Naive thymus-derived CD4-positive, alpha-beta T cell (primary cell): ENCODE measurements around the gene RAD21L1. TPM values are rescaled to one million over a fixed set of nuclear protein-coding genes. Genes with fewer than 3 reads are reported as not detected.

Source experiments
- ATAC-seq: fragments of 150-1000 bp; cut with Tn5 transposase; 2 replicates; pipeline ENCODE4 v1.10.0; 2021; ENCODE audit warnings: mild to moderate bottlenecking, moderate library complexity
- CTCF ChIA-PET: fragments of 350-600 bp; sonication (Branson Sonifier 250); formaldehyde crosslinking; loops from one replicate; lab custom pipeline; 2021; ENCODE audit warnings: antibody characterized with exemption; lab: Charles Lee
- POLR2A ChIA-PET: fragments of 350-600 bp; sonication (Branson Sonifier 250); formaldehyde crosslinking; loops from one replicate; lab custom pipeline; 2021; ENCODE audit warnings: antibody characterized with exemption, inconsistent platforms; lab: Charles Lee
- DNase-seq, 9 donors: peaks; one replicate each; pipeline versions ENCODE4 v3.0.0 to v3.0.0-alpha.2; 2020 to 2022; ENCODE audit warnings: mixed read lengths in 1 of 9
- H3K27ac ChIP-seq: one replicate; pipeline ENCODE4 v1.7.0; 2013; ENCODE audit warnings: mild to moderate bottlenecking, low read depth, low read length, moderate library complexity
- H3K27me3 ChIP-seq, 2 donors: one replicate each; pipeline ENCODE4 v1.7.0; 2013; ENCODE audit warnings: low read length in 2 of 2, mild to moderate bottlenecking in 2 of 2, moderate library complexity in 2 of 2; ENCODE audit not compliant: control insufficient read depth in 2 of 2, insufficient read depth in 2 of 2
- H3K36me3 ChIP-seq, 3 experiments: 1 replicate in 2 of 3; 2 replicates in 1 of 3; pipeline ENCODE4 v1.7.0; 2013; ENCODE audit warnings: low read length in 3 of 3, mild to moderate bottlenecking in 3 of 3, moderate library complexity in 1 of 3; ENCODE audit not compliant: insufficient read depth in 3 of 3, control insufficient read depth in 2 of 3
- H3K4me1 ChIP-seq, 2 donors: one replicate each; pipeline ENCODE4 v1.7.0; 2013; ENCODE audit warnings: low read length in 2 of 2, mild to moderate bottlenecking in 2 of 2, moderate library complexity in 1 of 2; ENCODE audit not compliant: control insufficient read depth in 2 of 2, insufficient read depth in 2 of 2
- H3K4me3 ChIP-seq: 2 replicates; pipeline ENCODE4 v1.7.0; 2013; ENCODE audit warnings: mild to moderate bottlenecking, low read length
- H3K9me3 ChIP-seq, 3 experiments: 1 replicate in 2 of 3; 2 replicates in 1 of 3; pipeline ENCODE4 v1.7.0; 2013; ENCODE audit warnings: low read length in 3 of 3; ENCODE audit not compliant: control insufficient read depth in 2 of 3
- H3K27ac Mint-ChIP-seq, 9 donors: one replicate each; pipeline ENCODE4 v1.8.0; 2020 to 2022; ENCODE audit warnings: mixed read lengths in 9 of 9, mild to moderate bottlenecking in 8 of 9, moderate library complexity in 5 of 9, inconsistent platforms in 2 of 9
- H3K27me3 Mint-ChIP-seq, 5 donors: one replicate each; pipeline ENCODE4 v1.8.0; 2021 to 2022; ENCODE audit warnings: mixed read lengths in 5 of 5, mild to moderate bottlenecking in 1 of 5
- H3K36me3 Mint-ChIP-seq, 5 donors: one replicate each; pipeline ENCODE4 v1.8.0; 2020 to 2022; ENCODE audit warnings: mixed read lengths in 5 of 5, mild to moderate bottlenecking in 3 of 5, inconsistent platforms in 1 of 5
- H3K4me1 Mint-ChIP-seq, 7 donors: one replicate each; pipeline ENCODE4 v1.8.0; 2020 to 2022; ENCODE audit warnings: mixed read lengths in 7 of 7, mild to moderate bottlenecking in 3 of 7, inconsistent platforms in 1 of 7
- H3K4me3 Mint-ChIP-seq, 10 donors: one replicate each; pipeline ENCODE4 v1.8.0; 2020 to 2022; ENCODE audit warnings: mild to moderate bottlenecking in 10 of 10, mixed read lengths in 10 of 10, moderate library complexity in 6 of 10, inconsistent platforms in 2 of 10
- H3K9me3 Mint-ChIP-seq, 11 donors: one replicate each; pipeline ENCODE4 v1.8.0; 2020 to 2022; ENCODE audit warnings: mixed read lengths in 11 of 11, mild to moderate bottlenecking in 4 of 11, inconsistent platforms in 1 of 11, moderate library complexity in 1 of 11
- intact Hi-C, 2 donors: fragments of 100-400 bp; cut with micrococcal nuclease; formaldehyde crosslinking; loops; one replicate each; pipeline ENCODE4 v1.15.1; 2023
- polyA plus RNA-seq, 2 donors: library from polyadenylated mRNA; unstranded; fragments of 300-500 nt; fragmentation: Illumina TruSeq; gene quantifications; one replicate each; pipeline ENCODE4 v1.2.3, GENCODE V29; 2021
- total RNA-seq, 6 experiments: library from RNA in 5 of 6; stranded (reverse) in 5 of 6; gene quantifications; 1 replicate in 5 of 6; 2 replicates in 1 of 6; pipeline ENCODE4 v1.2.3 and lab custom pipeline; 2021 to 2026

Gene RAD21L1
- total and polyA plus RNA-seq, 7 experiments from 2014 or later: 0.48 to 0.81 (median 0.61) TPM; not detected in 3

- no peaks in the 10 kb centered on the region for H3K9me3 ChIP-seq
- Mint-ChIP-seq H3K9me3 (no peaks in the 10 kb centered on the region), H3K27ac (peak overlapping the region in 3 of 9 donors; percentile 15 to 67 (median 27)), H3K4me3 (no peak overlapping the region), H3K4me1 (peaks cover 22 to 33% (median 29%) of the 10 kb centered on the region in 7 donors), H3K27me3 (no peaks in the 10 kb centered on the region), H3K36me3 (peaks cover 7 to 34% (median 12%) of the 10 kb centered on the region in 5 donors)
- H3K4me1 ChIP-seq: peaks cover 12 to 23% of the 10 kb centered on the region in 2 donors
- peaks cover 0 to 68% (median 0%) of the 10 kb centered on the region in 3 experiments for H3K36me3 ChIP-seq
- intact Hi-C loops: loop anchor here in 1 of 2 donors (5.0 kb wide), 1 partner anchor 76 kb away; the partner anchor contains the start of gene RAD21L1
- ChIA-PET POLR2A (no interaction called here), CTCF (no interaction called here)
- ATAC-seq: no peak
- H3K27me3 ChIP-seq: no peaks in the 10 kb centered on the region
- H3K4me3 ChIP-seq: no peak overlapping the region
- no peak for DNase-seq
- no peak overlapping the region for H3K27ac ChIP-seq
These were observed 77.1 kb downstream of the RAD21L1 start for GRCh38 chr20:1302685-1303541.

GRCh38 chr20:1304710-1305515, 79.1 kb downstream of the RAD21L1 start:
- DNase-seq (no peak), ATAC-seq (no peak)
- Mint-ChIP-seq H3K4me3 (no peak overlapping the region), H3K9me3 (no peaks in the 10 kb centered on the region), H3K36me3 (peaks cover 7 to 29% (median 10%) of the 10 kb centered on the region in 5 donors), H3K27ac (peak overlapping the region in 4 of 9 donors; percentile 13 to 75 (median 56)), H3K27me3 (no peaks in the 10 kb centered on the region), H3K4me1 (peaks cover 9 to 22% (median 16%) of the 10 kb centered on the region in 7 donors)
- no peaks in the 10 kb centered on the region for H3K27me3 ChIP-seq
- no peak overlapping the region for H3K4me3 ChIP-seq
- peaks cover 12 to 14% of the 10 kb centered on the region in 2 donors for H3K4me1 ChIP-seq
- H3K36me3 ChIP-seq: peaks cover 0 to 56% (median 0%) of the 10 kb centered on the region in 3 experiments
- intact Hi-C loops: loop anchor here in 1 of 2 donors (5.0 kb wide), 1 partner anchor 78 kb away; the partner anchor contains the start of gene RAD21L1
- ChIA-PET POLR2A (interaction anchor here (0.7 kb wide), 1 partner anchor 14 kb away, joined by 5 read pairs; no protein-coding TSS in a partner anchor), CTCF (no interaction called here)
- H3K27ac ChIP-seq: no peak overlapping the region
- no peaks in the 10 kb centered on the region for H3K9me3 ChIP-seq

Other genes with a start within 250 kb of the RAD21L1 start
- gene RSPO4, start 223.7 kb upstream of the RAD21L1 start, total RNA-seq: under 1 TPM in 4 of 5 experiments, not detected in 1; 0.19 to 0.40 (median 0.23) TPM
- not detected for gene RSPO4, start 223.7 kb upstream of the RAD21L1 start, polyA plus RNA-seq
- gene PSMF1, start 107.4 kb upstream of the RAD21L1 start, total RNA-seq: 100 to 1,000 TPM in 4 of 5 experiments, 10 to 100 TPM in 1; 88.7 to 157 (median 114) TPM
- 100 to 1,000 TPM; 127 to 140 TPM for gene PSMF1, start 107.4 kb upstream of the RAD21L1 start, polyA plus RNA-seq
- under 1 TPM in 3 of 5 experiments, not detected in 2; 0.22 to 0.60 (median 0.40) TPM for gene TMEM74B, start 41.1 kb upstream of the RAD21L1 start, total RNA-seq
- gene TMEM74B, start 41.1 kb upstream of the RAD21L1 start, polyA plus RNA-seq: under 1 TPM in 1 of 2 donors, not detected in 1; 0.18 TPM
- gene C20orf202, start 22.6 kb upstream of the RAD21L1 start, total RNA-seq: under 1 TPM in 1 of 5 experiments, not detected in 4; 0.22 TPM
- gene C20orf202, start 22.6 kb upstream of the RAD21L1 start, polyA plus RNA-seq: under 1 TPM in 1 of 2 donors, not detected in 1; 0.22 TPM
- 10 to 100 TPM in 4 of 5 experiments, 1 to 10 TPM in 1; 7.3 to 43.4 (median 22.5) TPM for gene SNPH, start 40.2 kb downstream of the RAD21L1 start, total RNA-seq
- 10 to 100 TPM in 1 of 2 donors, 1 to 10 TPM in 1; 6.0 to 16.7 TPM for gene SNPH, start 40.2 kb downstream of the RAD21L1 start, polyA plus RNA-seq
- gene SDCBP2, start 103.1 kb downstream of the RAD21L1 start, total RNA-seq: 1 to 10 TPM; 1.0 to 3.6 (median 1.4) TPM
- gene SDCBP2, start 103.1 kb downstream of the RAD21L1 start, polyA plus RNA-seq: 1 to 10 TPM; 1.3 to 1.9 TPM
- 100 to 1,000 TPM in 2 of 5 experiments, 10 to 100 TPM in 3; 74.5 to 253 (median 93.1) TPM for gene FKBP1A, start 167.0 kb downstream of the RAD21L1 start, total RNA-seq
- gene FKBP1A, start 167.0 kb downstream of the RAD21L1 start, polyA plus RNA-seq: 10 to 100 TPM; 46.5 to 46.7 TPM
- 10 to 100 TPM; 59.3 to 80.0 (median 64.7) TPM for gene NSFL1C, start 240.8 kb downstream of the RAD21L1 start, total RNA-seq
- 10 to 100 TPM; 80.4 to 81.8 TPM for gene NSFL1C, start 240.8 kb downstream of the RAD21L1 start, polyA plus RNA-seq